ENCODE measurements around the gene PRAME.
"Not testable (repeated sequence)": the region's sequence is repeated elsewhere in the genome, so short reads cannot be mapped to it uniquely, and the experiment has no call there.

The PRAME gene

DNA sequence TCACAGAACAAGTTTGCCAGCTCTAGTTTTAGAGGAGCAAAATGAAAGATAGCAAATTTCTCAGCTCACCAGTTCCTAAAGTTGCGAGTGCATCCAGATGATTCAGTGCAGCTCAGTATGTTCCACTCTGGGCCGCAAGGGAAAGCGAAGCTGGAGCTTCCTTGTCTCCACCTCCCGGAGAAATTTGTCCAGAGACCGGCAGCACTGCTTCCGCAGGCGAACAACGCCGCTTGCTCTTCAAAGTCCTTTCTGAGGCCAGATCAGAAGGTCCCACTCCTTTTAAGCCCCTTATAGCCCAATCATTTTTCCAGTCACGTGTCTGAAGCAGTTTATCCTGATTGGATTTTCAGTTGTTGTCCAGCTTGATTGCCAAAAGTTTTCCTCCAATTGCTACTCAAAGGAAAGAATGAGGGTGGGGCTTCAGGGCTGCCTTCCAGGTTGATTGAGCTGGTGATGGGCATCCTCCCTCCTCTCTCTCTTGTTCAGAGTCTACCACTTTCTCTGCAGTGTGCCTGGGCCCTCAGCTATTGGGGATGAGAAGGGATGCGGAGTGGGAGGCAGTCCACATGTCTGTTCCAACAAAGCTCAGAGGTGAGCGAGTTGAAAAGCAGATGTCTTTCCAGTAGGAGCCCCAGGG is 38.9 kb downstream of the PRAME start, which contains the start of gene ZNF280A:
TSS of gene ZNF280A (minus strand) at position 251 of the 637 bp plus-strand sequence. CDS start 4,640 bp downstream, outside the sequence.
- no peak for FAIRE-seq

DNA sequence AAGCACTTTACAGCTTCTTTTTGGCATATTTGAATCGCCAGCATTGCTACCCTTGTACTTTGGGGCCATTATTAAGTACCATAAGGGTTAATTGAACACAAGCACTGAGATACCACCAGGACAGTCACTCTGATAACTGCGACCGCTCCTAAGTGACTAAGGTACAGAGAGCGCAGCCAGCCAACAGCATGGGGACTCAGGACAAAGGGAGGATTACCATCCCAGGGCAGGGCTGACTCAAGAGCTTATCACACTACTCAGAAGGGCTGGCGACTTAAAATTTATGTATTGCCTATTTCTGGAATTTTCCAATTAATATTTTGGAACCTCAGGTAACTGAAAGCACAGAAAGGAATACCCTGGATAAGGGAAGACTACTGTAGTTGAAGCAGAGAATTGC is 39.5 kb downstream of the PRAME start:
- FAIRE-seq: no peak

DNA sequence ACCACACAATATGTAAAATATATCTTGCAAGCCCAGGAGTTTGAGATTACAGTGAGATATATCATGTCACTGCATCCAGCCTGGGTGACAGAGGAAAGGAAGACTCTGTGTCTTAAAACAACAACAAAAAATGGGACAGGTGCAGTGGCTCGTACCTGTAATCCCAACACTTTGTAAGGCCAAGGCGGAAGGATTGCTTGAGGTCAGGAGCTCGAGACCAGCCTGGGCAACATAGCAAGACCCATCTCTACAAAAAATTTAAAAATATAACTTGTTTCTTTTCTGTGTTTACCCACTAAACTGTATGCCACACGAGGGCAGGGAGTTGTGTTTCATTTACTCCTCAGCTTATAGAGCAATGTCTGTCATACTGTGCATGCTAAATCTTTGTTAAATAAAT is 42.1 kb downstream of the PRAME start:
- no peak for FAIRE-seq

DNA sequence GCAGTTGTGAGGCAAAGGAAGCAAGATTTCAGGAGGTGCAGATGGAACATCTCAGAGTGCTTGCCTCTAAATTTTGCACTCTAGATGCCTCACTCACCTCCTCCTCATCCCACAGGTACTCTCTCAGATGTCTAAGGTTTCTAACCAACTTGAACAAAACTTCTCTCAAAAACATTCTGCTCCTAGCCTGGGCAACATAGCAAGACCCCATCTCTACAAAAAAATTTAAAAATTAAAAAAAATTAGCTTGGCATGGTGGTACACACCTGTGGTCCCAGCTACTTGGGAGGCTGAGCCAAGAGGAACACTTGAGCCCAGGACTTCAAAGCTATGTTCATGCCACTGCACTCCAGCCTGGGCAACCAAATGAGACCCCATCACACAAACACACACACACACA is 43.2 kb downstream of the PRAME start:
- no peak for FAIRE-seq

DNA sequence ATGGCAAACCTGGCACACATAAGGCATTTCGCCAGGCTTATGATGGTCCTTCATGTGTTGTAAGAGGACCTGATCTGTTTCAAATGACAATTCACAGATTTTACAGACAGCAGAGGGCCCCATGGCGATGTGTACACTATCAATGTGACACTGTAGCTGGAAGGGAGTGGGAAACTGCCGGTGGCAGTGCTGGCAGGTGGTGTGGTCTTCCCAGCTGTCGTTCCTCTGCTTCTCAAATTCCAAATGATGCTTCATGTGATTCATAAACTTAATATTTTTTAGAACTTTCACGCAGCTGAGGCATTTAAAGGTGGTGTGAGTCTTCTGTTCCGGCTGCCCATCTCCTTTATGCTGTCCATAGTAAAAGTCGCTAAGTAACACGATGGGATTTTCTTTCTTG is 44.6 kb downstream of the PRAME start:
- not testable (repeated sequence) for FAIRE-seq

DNA sequence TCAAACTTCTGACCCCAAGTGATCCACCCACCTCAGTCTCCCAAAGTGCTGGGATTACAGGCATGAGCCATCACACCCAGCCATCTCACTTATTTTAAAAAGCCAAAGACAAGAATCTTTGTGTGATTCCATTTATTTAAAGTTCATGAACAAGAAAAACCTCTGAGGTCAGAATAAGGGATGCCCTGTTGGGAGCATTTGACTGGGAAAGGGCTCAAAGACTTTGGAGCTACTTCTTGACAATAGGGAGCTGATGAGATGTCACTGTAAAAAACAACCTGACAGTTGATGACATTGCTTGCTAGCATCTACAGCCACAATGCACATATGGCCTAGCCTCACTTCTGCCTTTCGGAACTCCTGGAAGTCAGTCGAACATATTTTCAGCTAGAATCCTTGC is 45.4 kb downstream of the PRAME start:
- FAIRE-seq: no peak

DNA sequence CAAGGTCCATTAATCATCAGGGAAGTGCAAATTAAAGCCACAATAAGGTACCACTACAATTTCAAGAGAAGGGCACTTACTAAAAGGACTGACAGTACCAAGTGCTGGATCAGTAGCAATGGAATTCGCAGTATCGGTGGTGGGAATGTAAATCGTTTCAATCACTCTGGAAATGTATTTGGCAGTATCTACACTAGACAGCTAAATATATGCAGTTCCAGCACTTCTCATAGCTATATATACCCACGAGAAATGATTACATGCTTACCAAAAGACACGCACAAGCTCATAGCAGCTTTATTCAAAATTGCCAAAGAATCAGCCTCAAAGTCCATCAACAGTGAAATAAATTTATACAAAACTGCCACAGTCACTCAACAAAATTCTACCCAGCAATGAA is 46.1 kb downstream of the PRAME start:
- FAIRE-seq: no peak

DNA sequence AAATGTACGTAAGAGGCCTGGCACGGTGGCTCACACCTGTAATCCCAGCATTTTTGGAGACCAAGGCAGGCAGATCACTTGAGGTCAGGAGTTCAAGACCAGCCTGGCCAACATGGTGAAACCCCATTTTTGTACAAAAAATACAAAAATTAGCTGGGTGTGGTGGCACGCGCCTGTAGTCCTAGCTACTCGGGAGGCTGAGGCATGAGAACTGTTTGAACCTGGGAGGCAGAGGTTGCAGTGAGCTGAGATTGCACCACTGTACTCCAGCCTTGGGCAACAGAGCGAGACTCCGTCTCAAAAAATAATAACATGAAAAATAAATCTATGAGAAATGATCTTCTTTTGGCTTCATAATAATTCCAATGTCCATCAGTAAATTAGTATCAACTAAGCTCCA is 48.2 kb downstream of the PRAME start:
- not testable (repeated sequence) for FAIRE-seq

DNA sequence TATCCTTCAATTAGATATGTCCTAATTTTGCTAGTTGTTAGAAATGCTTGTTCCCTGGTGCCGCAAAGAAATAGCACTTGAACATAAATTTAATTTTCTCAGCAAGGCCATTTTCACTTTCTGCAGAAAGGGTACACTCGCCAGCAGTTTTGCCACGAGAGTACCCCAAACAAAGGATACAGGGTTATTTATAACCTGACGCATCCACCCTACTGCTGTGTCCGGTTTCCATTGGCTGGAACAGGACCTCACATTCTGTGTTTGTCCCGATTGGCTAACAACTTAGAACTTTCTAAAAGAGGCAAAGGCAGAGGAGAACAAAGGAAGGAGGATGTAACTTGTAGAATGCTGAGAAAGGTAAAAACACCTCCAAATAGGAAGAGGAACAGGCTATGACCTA is 49.2 kb downstream of the PRAME start:
- FAIRE-seq: not testable (repeated sequence)

DNA sequence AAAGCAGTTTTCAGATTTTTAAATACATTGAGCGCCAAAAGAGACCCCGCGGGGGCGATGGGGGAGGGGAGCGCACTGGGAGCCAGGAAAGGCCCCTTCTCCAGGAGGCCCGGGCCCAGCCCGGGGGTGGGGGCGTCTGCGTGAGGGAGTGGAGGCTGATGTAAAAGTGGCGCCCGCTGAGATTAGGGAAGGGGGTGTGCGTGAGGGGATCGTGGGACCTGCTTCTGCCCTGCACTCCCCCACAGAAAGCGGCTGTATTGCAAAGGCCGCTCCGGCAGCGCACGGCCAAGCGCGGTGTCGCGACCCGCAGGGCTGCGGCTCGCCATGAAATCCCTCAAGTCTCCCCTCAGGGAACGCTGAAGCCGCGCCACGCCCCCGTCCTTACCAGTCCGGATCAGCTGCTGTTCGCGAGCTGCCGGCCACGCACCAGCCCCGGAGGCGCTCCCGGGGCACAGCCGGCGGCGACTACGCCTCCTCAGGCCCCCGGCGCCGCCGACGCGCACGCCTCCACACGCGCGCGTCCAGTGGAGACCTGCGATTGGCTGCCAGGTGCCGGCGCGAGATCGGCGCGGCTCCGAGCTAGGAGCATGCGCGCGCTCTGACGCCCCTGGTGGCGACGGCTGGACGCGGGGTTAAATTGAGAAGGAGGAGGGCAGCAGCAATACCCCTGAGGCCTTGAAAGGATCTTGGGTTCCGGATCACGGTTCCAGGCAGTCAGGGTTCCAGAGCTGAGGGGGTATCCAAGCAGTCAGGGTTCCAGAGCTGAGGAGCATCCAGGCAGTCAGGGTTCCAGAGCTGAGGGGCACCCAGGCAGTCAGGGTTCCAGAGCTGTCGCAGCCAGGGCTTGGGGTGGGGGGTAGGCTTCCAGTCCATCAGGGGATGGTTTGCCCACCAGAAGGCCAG is 50.5 kb downstream of the PRAME start, which contains the start of gene ZNF280B:
TSS of gene ZNF280B (minus strand) at position 469 of the 903 bp plus-strand sequence. CDS start 19,344 bp downstream, outside the sequence.
- no peak for FAIRE-seq

DNA sequence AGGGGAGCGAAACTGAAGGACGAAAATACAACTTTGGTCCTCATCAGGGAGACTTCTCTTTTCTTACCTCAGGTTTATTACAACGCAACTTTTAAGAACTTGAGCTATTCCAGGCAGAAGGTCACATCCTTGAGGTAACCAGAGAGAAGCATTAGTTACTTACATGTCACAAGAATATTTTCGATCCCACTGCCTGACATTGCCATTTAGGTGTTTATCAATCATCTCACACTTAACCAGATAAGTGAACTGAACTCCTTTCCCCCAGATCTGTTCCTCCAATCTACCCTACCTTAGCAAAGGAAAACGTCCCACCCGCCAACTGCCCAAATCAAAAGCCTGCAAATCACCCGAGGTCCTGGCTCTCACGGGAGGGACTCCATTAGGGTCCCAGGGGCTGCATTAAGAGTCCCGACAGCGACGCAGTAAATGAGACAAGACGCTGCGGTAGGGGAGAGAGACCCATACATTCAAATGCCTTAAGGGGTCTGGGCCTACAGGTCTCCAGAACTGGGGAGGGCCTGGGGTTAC is 51.3 kb downstream of the PRAME start:
- no peak for FAIRE-seq

DNA sequence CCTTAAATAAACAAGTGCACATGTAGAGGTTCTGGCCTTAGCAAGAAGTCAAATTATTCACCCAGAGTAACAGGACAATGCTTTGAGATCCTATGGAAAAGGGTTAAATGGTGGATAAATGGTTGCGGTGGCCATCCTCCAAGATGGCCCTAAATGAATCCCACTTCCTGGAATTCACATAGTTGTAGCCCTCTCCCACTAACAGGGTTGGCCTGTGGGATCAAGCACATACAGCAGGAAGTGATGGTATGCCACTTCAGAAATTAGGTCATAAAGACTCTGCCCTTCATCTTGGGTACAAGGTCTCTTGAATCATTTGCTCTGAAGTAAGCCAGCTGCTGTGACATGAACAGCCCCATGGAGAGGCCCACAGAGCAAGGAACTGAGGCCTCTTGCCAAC is 52.3 kb downstream of the PRAME start:
- no peak for FAIRE-seq

DNA sequence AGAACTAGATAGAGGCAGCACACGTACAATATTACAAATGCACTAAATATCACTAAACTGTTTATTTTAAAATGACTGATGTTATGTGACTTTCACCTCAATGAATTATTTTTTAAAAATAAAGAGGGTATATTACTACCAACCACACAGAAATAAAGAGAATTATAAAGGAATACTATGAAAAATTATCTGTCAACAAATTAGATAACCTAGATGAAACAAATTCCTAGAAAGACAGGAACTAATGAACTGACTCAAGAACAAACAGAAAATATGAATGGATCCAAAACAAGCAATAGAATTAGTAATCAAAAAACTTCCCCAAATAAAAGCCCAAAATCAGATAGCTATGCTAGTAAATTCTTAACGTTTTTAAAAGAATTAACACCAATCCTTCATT is 60.8 kb downstream of the PRAME start:
- no peak for FAIRE-seq

All from TTC549 (cell line).